ENCODE data around the gene UPK1A.
A peak's percentile ranks its signal among the peaks of the same experiment; 100 is the strongest.

Gene UPK1A

GRCh38 chr19:35666251-35666913, at the start of gene UPK1A:
UPK1A (plus strand) TSS chr19:35666517; CDS start chr19:35666813, 296 bp downstream.
- DNase-seq, result no peak

- DNase-seq, result no peak
Measured at GRCh38 chr19:35618857-35619256, 47.5 kb upstream of the UPK1A start.

- DNase-seq, result no peak
Measured at GRCh38 chr19:35619290-35619923, 46.9 kb upstream of the UPK1A start.

- no peak for DNase-seq
Measured at GRCh38 chr19:35620001-35620400, 46.3 kb upstream of the UPK1A start.

GRCh38 chr19:35621708-35622107, 44.6 kb upstream of the UPK1A start:
- DNase-seq, result no peak

- no peak for DNase-seq
Measured at GRCh38 chr19:35622750-35623149, 43.6 kb upstream of the UPK1A start.

- DNase-seq, result no peak
Measured at GRCh38 chr19:35623327-35624010, 42.8 kb upstream of the UPK1A start.

GRCh38 chr19:35628264-35628564, 38.1 kb upstream of the UPK1A start:
- DNase-seq, result no peak

GRCh38 chr19:35628565-35629331, 37.6 kb upstream of the UPK1A start, which contains the start of gene RBM42:
RBM42 (plus strand) TSS chr19:35629036; CDS start chr19:35629154, 118 bp downstream.
- DNase-seq, result peak; percentile 78 to 97 (median 95)

GRCh38 chr19:35629332-35629633, 37.0 kb upstream of the UPK1A start:
- no peak for DNase-seq

- no peak for DNase-seq
Measured at GRCh38 chr19:35633727-35634440, 32.4 kb upstream of the UPK1A start.

GRCh38 chr19:35636651-35637050, 29.7 kb upstream of the UPK1A start:
- no peak for DNase-seq

- no peak for DNase-seq
Measured at GRCh38 chr19:35637165-35637564, 29.2 kb upstream of the UPK1A start.

- no peak for DNase-seq
Measured at GRCh38 chr19:35639321-35639639, 27.0 kb upstream of the UPK1A start.

GRCh38 chr19:35639863-35640262, 26.5 kb upstream of the UPK1A start:
- DNase-seq, result no peak

- no peak for DNase-seq
Measured at GRCh38 chr19:35641515-35642151, 24.7 kb upstream of the UPK1A start, which contains the start of gene ETV2. ETV2 (plus strand) TSS chr19:35641745; CDS start chr19:35642461, 716 bp downstream.

- no peak for DNase-seq
Measured at GRCh38 chr19:35642312-35642711, 24.0 kb upstream of the UPK1A start.

- no peak for DNase-seq
Measured at GRCh38 chr19:35642798-35643254, 23.5 kb upstream of the UPK1A start.

GRCh38 chr19:35643255-35644205, 22.8 kb upstream of the UPK1A start:
- DNase-seq, result peak in 13 of 14 donors; percentile 7 to 72 (median 49)

- peak in 13 of 14 donors; percentile 9 to 90 (median 52) for DNase-seq
Measured at GRCh38 chr19:35644206-35644986, 21.9 kb upstream of the UPK1A start.

All from C1 segment of cervical spinal cord (tissue), 14 donors.